Measurements from ENCODE around the gene FBXW10B. TPM values are rescaled to one million over a fixed set of nuclear protein-coding genes. Genes with fewer than 3 reads are reported as not detected.
"Not testable (repeated sequence)": the region's sequence is repeated elsewhere in the genome, so short reads cannot be mapped to it uniquely, and the experiment has no call there.

The FBXW10B gene
- total RNA-seq, 6 donors from 2014 or later = 0.34 to 11.1 (median 2.7) TPM

- no peak overlapping the region for H3K4me3 ChIP-seq
- TF ChIP-seq POLR2AphosphoS5 (IDR thresholded peaks at IDR 0.05) = no peak
- no peak for TF ChIP-seq POLR2A (IDR thresholded peaks at IDR 0.05)
- no peak for TF ChIP-seq CTCF (IDR thresholded peaks at IDR 0.05)
- no peak for TF ChIP-seq EP300 (IDR thresholded peaks at IDR 0.05)
- H3K9me3 ChIP-seq = no peaks in the 10 kb centered on the region
- WGBS, 2 donors = 69 to 76% methylated on average over 4 of the region's 4 CpGs
- peak overlapping the region; percentile 37 to 68 (median 51) for H3K27ac ChIP-seq
- peak; percentile 30 to 79 for ATAC-seq (ENCODE audit: low FRiP score in 2 of 2)
- peaks cover 5 to 15% (median 9%) of the 10 kb centered on the region in 4 donors for H3K4me1 ChIP-seq
- peak; percentile 61 to 70 for DNase-seq
- no peaks in the 10 kb centered on the region for H3K36me3 ChIP-seq
- H3K27me3 ChIP-seq = no peaks in the 10 kb centered on the region
These were observed 40.2 kb upstream of the FBXW10B start for GRCh38 chr17:15659663-15660062.

- Histone ChIP-seq H3K4me3 (no peak overlapping the region), H3K9me3 (no peaks in the 10 kb centered on the region), H3K36me3 (no peaks in the 10 kb centered on the region), H3K4me1 (peaks cover 5 to 15% (median 9%) of the 10 kb centered on the region in 4 donors), H3K27me3 (no peaks in the 10 kb centered on the region), H3K27ac (peak overlapping the region; percentile 37 to 68 (median 51))
- WGBS, 2 donors = 84 to 90% methylated on average over 6 of the region's 6 CpGs
- no peak for ATAC-seq (ENCODE audit: low FRiP score in 2 of 2)
- no peak for DNase-seq
- TF ChIP-seq CTCF (IDR thresholded peaks at IDR 0.05) (no peak), EP300 (IDR thresholded peaks at IDR 0.05) (no peak), POLR2AphosphoS5 (IDR thresholded peaks at IDR 0.05) (no peak), POLR2A (IDR thresholded peaks at IDR 0.05) (no peak)
These were observed 39.7 kb upstream of the FBXW10B start for GRCh38 chr17:15659236-15659635.

DNA sequence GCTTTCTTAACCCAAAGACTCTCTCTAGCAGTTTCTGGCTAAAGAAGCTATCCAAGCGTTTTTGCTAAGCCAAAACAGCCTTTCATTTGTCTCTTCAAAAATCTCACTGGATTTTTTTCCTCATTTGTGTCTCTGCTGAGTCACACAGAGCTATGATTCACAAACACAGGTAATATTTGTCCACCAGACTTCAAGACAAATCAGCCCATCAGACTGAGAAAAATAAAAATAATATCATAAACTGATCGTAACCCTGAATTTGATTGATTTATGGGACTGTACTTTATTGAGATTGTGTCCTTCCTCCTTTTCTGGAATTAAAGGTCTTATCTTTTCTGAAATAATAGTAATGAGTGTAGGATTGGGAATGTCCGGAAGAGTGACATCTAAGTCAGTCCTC is 38.8 kb upstream of the FBXW10B start:
- Histone ChIP-seq H3K36me3 (no peaks in the 10 kb centered on the region), H3K27ac (peak overlapping the region in 1 of 4 donors; percentile 16), H3K4me3 (no peak overlapping the region), H3K27me3 (no peaks in the 10 kb centered on the region), H3K9me3 (no peaks in the 10 kb centered on the region), H3K4me1 (peaks cover 5 to 15% (median 9%) of the 10 kb centered on the region in 4 donors)
- TF ChIP-seq POLR2A (IDR thresholded peaks at IDR 0.05) = no peak
- TF ChIP-seq CTCF (IDR thresholded peaks at IDR 0.05) = no peak
- no peak for TF ChIP-seq POLR2AphosphoS5 (IDR thresholded peaks at IDR 0.05)
- no peak for TF ChIP-seq EP300 (IDR thresholded peaks at IDR 0.05)
- ATAC-seq (ENCODE audit: low FRiP score in 2 of 2) = no peak
- WGBS, 2 donors = 95 to 96% methylated on average over 3 of the region's 3 CpGs
- no peak for DNase-seq

DNA sequence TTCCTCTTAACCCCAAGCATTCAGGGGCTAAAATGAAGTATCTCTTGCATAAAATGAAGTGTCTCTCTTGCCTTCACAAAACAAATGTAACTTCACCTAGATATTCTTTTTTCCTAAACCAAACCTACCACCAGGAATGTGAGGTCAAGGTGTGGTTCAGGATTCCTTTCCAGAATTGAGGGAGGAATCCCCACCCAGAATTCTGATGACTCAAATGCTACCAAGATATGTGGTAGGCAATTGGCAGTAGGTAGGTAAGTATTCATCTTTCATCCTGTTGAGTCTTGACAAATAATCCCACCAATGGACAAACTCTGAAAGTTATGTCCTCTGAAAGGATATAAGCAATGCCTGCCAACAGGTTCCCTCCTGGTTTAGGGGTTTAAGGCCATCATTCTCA is 38.4 kb upstream of the FBXW10B start:
- TF ChIP-seq POLR2A (IDR thresholded peaks at IDR 0.05) (no peak), POLR2AphosphoS5 (IDR thresholded peaks at IDR 0.05) (no peak), CTCF (IDR thresholded peaks at IDR 0.05) (no peak), EP300 (IDR thresholded peaks at IDR 0.05) (no peak)
- Histone ChIP-seq H3K4me3 (no peak overlapping the region), H3K27ac (no peak overlapping the region), H3K4me1 (peaks cover 5 to 15% (median 9%) of the 10 kb centered on the region in 4 donors), H3K27me3 (no peaks in the 10 kb centered on the region), H3K36me3 (no peaks in the 10 kb centered on the region), H3K9me3 (no peaks in the 10 kb centered on the region)
- DNase-seq (no peak), ATAC-seq (ENCODE audit: low FRiP score in 2 of 2) (no peak)

DNA sequence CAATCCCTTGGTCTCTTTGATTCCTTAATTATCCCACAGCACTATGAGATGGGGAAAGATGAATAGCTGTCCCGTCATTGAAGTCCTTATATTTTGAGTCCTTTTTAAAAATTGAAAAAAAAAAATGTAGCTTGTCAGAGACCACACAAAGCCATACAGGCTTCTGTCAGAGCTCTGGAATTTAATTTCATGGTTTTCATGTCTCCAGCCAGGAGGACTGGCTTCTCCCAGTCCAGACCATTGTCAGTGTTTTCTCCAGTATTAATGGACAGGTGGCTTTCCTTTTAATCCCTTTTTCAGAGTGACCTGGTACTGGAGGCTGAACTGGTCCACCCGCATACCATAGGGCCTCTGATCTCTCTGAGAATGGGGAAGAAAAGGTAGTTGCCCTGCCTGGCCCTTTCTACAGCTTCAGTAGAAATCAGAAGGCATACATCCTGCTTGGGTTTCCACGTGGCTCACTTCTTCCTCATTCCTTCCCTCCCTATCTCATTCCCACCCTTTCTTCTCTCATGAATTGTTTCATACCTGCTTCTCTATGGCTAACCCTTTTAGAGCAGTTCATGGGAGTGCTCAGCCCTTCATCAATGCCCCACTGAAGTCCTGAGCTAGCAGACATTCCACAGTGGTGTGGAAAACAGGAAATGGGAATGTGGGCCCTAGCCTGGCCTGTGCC is 35.5 kb upstream of the FBXW10B start:
- WGBS, 2 donors = 50 to 54% methylated on average over 3 of the region's 3 CpGs
- Histone ChIP-seq H3K27me3 (no peaks in the 10 kb centered on the region), H3K4me3 (no peak overlapping the region), H3K9me3 (no peaks in the 10 kb centered on the region), H3K27ac (peak overlapping the region in 1 of 4 donors; percentile 27), H3K4me1 (peaks cover 12 to 30% (median 25%) of the 10 kb centered on the region in 4 donors), H3K36me3 (no peaks in the 10 kb centered on the region)
- DNase-seq (no peak), ATAC-seq (ENCODE audit: low FRiP score in 2 of 2) (no peak)
- no peak for TF ChIP-seq EP300 (IDR thresholded peaks at IDR 0.05)

GRCh38 chr17:15654401-15654800 is 34.9 kb upstream of the FBXW10B start:
- not testable (repeated sequence) for DNase-seq; H3K9me3 ChIP-seq; ATAC-seq (ENCODE audit: low FRiP score in 2 of 2); H3K36me3 ChIP-seq; H3K27me3 ChIP-seq; H3K4me3 ChIP-seq; H3K27ac ChIP-seq
- H3K4me1 ChIP-seq = peaks cover 8 to 30% (median 24%) of the 10 kb centered on the region in 4 donors
- 81 to 86% methylated on average over 3 of the region's 3 CpGs for WGBS, 2 donors

Measured in upper lobe of left lung (tissue), 6 donors.